NCI-H128 (cell line): ENCODE data around the gene CFAP157.

Experiments used
- DNase-seq: peaks from one replicate; lab custom pipeline; 2025; ENCODE audit not compliant: unreplicated experiment; lab: John Stamatoyannopoulos, UW

The CFAP157 gene

DNA sequence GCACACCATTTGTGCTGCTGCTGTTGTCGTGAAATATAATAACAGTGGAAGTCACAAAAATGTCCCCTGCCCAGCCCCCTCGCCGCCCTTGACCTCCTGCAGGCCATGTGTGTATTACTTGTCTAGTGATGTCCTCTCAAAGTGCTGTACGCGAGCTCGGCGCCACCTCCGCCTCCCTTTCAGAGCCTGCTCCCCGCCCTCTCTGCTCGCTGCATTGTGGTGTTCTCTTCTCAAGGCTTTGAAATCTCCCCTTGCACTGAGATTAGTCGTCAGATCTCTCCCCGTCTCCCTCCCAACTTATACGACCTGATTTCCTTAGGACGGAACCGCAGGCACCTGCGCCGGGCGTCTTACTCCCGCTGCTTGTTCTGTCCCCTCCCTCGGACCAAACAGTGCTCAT lies 14.7 kb upstream of the CFAP157 start:
- no peak for DNase-seq

DNA sequence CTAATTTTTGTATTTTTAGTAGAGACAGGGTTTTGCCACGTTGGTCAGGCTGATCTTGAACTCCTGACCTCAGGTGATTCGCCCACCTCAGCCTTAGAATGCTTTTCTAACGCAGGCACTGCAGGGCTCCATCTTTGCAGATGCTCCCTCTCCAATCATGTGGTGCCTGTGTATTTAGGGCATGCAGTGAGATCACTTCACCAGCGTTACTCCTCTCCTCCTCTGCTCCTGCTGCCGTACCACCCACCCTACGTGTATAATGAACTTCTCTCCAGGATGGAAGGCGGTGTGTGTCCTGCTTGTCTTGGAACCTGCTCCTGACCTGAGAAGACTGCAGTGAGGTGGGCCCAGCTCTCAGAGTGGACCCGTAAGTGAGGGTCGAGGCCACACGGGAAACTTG lies 13.6 kb upstream of the CFAP157 start:
- DNase-seq: no peak

DNA sequence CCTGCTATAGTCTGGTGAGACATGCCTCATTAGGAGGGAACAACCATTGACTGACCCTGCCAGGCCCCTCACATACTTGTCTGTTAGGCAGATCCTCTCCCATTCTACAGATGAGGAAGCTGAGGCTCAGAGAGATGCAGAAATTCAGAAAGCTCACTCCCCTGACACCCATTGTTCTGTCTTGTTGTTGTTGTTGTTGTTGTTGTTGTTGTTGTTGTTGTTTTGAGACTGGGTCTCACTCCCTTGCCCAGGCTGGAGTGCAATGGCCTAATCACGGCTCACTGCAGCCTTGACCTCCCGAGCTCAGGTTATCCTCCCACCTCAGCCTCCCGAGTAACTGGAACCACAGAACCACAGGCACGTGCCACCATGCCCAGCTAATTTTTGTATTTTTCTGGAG lies 13.1 kb upstream of the CFAP157 start:
- no peak for DNase-seq

DNA sequence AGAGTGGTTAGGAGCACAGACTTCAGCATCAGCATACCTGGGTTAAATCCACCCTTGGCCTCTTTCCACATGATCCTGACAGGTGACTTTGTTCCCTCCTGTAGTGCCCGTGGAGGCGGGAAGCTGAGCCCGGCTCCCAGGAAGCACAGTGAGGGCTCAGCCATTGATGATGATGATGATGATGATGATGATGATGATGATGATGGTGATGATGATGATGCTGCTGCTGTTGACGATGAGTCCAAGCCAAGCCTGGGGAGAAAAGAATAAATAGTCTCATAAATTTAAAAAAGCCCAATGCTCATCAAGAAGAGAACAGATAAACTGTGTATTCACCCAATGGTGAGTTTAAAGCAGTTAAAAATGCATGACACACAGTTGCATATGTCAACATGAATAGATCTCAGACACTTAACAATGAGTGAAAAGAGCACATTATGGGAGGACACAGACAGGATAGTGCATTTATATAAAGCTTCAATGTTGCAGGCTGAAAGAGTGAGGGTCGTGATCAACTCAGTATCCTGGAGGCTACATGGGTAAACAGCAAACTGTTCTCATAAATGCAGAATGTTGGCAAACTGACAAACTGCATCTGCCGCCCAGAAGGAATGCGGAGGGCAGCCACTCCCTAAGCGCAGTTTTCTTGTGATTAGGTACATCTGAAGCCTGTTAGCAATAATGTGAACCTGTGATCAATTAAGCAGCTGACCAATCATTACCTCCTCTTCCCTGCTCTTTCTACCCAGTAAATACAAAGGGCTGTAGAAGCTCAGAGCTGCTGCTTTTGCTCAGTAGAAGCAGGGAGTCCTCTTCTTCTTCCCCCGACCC lies 11.7 kb upstream of the CFAP157 start:
- no peak for DNase-seq

DNA sequence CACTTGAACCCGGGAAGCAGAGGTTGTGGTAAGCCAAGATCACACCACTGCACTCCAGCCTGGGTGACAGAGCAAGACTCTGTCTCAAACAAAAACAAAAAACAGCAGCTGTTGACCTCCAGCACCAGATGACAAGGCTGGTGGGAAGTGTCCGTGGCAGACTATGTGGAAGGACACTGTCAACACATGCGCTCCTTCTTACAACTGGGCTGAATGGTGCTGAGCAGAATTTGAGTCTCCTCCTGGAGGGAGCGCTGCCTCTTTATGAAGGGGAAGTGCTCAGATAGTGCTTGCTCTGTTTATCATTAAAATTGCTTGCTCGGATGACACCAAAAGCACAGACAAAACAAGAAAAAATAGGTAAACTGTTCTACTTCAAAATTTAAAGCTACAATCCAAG lies 9.2 kb upstream of the CFAP157 start:
- no peak for DNase-seq

DNA sequence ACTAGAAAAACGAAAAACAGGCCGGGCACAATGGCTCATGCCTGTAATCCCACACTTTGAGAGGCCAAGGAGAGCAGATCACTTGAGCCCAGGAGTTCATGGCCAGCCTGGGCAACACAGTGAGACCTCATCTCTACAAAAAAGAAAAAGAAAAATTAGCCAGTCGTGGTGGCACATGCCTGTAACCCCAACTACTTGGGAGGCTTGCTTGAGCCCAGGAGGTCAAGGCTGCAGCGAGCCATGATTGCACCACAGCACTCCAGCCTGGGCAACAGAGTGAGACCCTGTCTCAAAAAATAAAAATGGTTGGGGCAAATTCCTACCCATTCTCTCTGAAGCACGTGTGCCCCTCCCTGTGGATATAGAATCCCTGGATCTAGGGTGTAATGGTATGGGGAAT lies 8.4 kb upstream of the CFAP157 start:
- no peak for DNase-seq

DNA sequence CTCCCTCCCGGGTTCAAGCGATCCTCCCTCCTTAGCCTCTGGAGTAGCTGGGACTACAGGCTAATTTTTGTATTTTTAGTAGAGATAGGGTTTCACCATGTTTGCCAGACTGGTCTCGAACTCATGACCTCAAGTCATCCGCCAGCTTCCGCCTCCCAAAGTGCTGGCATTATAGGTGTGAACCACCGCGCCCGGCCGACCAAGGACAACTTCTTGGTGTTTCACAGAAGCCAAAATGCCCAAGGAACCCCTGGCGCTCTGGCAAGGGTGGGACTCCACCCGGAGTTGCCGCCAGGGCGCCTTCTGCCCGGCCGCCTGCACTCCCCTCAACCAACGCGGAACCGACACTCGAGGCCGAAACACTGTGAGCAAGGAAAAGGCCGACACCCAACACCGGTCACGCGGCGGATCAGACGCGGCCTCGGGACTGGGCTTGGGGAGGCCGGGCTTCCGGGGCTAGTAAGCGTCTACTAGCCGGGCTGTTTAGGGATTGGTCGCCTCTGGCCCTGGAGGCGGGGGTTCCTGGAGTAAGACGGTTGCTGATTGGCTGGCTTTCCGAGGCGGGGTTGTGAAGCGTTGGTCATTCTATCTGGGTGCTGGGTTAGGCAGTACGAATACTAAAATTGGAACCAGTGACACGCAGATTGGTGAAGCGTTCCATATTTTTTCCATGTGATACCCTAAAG lies 7.7 kb upstream of the CFAP157 start:
- DNase-seq: peak; percentile 43

DNA sequence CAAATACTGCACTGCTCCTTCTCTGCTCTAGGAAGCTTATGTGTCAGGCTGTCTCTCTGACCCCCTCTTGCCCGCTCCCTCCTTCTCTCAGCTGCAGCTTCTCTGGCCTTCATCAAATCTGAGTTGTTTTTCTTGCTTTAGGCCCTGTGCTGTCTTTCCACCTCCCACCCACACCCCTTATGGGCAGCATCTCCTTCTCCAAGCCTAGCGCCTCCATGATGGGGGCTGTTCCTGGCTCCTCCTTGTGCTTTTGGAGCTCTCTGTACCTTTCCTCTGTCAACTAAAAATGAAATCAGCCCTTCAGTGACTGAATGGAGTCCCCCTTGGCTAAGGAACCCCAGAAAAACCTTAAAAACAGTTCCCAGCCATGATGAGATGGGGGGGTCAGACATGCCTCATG lies 6.6 kb upstream of the CFAP157 start:
- DNase-seq: no peak

DNA sequence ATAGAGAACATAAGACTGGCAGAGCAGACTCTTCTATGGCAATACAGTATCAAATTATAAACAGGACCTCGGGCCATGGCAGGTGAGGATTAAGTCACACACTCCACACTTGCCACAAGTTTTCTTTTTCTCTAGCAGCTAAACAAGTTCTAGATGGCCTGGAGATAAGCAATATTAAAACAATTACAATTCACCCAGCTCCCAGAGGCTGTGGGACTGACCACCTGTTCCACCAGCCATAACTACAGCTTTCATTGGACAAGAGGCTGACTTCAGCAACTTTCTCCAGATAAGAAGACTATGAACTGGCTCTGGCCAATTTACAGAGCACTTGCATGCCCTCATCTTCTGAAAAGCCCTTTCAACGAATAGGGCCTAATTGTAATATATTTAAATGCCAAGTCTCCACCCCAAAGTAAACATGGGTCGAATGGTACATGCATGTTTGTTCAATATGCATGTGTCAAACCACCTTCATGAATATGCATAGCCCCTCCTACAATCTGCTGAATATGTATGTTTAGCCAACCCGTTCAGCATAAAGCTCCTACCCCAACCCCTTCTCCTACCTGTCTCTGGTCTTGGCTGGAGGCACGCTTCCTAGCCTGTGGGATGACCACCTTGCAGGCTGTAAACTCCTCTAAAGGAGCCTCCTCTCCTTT lies 6.1 kb upstream of the CFAP157 start:
- no peak for DNase-seq

DNA sequence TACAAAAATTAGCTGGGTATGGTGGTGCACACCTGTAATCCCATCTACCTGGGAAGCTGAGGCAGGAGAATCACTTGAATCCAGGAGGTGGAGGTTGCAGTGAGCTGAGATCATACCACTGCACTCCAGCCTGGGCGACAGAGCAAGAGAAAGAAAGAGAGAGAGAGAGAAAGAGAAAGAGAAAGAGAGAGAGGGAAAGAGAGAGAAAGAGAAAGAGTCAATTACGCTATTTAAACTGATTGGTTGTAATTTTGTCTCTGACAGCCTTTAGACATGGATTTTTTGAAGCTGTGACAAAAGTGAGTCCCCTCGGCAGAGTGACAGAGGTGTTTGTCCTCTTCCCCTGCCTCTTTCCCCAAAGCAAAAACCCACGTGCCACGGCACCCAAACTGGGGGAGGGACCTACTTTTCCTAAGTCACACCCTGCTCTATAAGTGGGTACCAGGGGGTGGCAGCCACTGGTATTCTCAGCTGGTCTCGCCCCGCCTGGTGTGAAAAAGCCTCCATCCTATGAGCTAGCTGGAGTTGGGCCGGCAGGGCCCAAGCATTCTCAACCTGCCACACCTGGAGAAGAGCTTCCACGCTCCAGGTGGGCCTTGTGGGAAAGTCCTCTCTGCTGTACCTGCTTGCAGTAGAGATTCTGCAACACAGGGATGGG lies 3.4 kb upstream of the CFAP157 start:
- no peak for DNase-seq

DNA sequence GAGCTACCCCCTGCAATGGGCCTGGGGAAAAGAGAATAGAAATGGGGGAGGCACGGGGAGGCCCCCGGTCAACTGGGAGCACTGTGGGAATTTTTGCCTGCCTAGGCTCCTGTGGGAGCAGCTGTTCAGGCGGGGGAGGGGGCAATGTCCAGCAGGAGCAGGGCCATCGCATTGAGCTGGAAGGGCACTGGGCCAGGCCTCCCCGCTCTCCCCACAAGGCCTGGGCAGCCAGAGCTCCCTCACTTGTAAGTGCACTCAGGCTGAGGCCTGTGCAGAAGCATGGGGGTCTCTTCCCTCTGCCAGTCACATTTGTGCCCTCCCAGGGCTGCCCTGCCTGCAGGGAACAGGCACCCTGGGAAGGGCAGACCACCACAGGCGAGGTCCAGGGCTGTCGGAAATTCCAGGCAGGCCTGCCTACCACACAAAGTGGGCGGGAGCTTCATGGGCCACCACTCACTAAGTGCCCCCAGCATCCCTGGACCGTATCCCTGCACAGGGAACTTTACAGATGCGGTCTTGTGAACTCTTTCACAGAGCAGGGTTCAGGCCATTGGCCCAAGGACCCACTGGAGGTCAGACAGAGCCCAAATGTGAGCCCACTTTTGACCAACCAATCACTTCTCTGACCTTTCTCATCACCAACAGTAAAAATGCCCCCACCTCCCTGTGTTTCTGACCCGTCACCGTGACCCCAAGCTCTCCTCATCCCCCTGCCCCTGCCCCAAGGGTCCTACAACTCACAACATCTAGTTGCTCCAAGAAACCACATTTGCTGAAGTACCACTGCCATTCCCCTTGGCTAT lies 1.0 kb upstream of the CFAP157 start:
- DNase-seq: no peak

DNA sequence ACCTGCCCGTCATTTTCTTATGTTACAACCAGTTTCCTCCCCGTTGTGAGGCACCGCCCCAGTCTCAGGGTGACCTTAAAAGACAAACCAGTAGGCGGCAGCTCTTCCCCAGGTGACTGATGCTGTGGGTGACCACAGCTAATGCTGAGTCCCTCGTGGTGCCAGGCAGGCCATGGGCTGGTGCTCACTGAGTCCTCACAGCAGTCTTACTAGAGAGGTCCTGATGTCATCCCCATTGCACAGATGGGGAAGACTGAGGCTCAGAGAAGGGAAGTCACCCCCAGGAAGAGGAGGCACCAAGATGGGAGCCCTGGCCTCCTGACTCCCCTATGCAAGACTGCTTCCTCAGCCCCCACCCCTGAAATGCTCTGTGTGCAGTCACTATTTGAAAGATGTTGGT lies 978 bp downstream of the CFAP157 start:
- no peak for DNase-seq

DNA sequence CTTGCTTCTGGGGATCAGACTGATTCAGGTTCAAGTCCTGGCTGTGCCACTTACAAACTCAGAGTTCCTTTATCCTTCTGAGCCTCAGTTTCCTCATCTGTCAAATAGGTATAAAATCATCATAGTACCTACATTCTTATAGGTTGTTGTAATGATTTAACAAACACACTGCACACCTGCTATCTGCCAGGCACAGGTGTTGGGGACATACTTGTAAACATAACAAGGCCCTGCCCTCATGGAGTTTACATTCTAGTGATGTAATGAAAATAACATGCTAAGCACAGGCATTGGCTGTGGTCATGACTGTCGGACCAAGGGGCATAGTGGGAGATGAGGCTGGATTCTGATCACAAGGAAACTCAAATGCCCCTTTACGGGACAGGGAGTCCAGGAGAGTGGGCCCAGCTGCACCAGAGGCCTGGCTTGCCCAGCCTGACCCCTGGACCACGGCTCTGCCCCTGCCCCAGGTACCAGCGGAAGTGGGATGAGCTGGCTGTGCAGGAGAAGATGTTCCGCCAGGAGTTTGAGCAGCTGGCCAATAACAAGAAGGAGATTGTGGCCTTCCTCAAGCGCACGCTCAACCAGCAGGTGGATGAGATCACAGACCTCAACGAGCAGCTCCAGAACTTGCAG lies 2.3 kb downstream of the CFAP157 start:
- no peak for DNase-seq

DNA sequence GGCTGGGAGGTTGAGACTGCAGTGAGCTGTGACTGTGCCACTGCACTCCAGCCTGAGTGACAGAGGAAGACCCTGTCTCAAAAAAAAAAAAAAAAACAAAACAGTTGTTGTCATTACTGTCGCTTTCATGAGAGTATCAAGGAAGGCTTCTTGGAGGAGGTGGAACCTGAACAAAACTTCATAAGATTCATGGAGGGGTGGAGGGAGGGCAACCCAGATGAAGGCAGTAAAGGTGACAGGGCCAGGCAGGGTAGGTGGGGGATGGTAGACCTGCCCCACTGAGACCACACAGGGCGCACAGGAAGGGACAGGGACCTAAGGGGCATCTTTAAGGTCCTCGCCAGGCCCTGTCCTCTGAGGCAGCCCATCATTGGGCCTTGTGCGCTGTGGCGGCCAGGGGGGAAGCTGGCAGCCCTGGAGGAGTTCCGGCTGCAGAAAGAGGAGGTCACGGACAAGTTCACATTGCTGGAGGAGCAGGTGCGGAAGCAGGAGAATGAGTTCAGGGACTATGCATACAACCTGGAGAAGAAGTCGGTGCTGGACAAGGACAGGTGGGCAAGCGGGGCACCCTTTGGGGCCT lies 3.5 kb downstream of the CFAP157 start:
- no peak for DNase-seq

DNA sequence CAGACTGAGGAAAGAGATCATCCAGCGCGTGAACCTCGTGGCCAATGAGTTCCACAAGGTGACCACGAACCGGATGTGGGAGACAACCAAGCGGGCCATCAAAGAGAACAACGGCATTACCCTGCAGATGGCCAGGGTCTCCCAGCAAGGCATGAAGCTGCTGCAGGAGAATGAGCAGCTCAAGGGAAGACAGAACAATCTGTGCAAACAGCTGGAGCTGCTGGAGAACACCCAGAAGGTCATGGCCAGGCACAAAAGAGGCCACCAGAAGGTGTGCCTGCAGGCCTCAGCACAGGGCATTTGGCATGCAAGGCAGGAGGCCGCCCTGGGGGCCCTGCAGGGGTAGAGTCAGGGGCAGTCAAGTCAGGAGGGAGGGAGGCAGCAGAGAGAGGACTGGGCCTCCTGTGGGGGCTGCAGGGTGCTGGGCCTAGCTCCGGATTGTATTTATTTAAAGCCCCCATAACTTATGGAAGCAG lies 4.5 kb downstream of the CFAP157 start:
- no peak for DNase-seq

DNA sequence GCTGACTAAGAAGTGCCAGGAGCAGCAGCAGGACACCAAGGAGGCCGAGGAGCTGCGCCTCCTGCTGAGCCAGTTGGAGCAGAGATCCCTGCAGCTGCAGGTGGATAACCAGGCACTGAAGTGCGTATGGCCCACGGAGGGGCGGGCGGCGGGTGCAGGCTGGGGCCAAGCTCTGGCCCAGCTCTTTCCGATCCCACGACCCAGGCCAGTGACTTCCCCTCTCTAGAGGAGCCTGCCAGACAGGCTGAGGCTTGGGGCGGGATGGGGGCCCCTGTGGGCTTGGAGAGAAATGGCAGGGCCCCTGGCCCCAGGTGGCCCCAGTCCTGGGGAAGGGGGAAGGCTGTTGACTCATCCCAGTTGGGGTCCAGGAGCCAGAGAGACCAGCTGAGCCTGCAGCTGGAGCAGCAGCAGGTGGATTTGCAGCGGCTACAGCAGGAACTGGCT lies 5.1 kb downstream of the CFAP157 start:
- no peak for DNase-seq

DNA sequence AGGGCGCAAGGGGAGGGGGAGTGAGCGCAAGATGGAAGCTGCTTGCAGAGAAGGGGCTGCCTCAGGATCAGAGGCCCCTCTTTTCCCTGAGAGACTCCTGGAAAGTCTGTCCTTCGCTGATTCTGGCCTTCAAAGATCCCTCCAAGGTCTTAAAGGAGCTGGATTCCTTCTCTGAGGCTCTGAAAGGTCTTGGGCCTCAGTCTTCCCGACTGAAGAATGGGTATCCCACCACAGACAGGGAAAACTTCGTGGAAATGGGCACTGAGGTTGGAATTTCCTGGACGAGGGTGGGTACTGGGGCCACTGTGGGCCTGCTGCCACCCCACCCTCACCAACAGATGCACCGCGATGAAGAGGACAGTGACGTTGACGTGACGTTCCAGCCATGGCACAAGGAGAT lies 5.6 kb downstream of the CFAP157 start:
- DNase-seq: no peak

DNA sequence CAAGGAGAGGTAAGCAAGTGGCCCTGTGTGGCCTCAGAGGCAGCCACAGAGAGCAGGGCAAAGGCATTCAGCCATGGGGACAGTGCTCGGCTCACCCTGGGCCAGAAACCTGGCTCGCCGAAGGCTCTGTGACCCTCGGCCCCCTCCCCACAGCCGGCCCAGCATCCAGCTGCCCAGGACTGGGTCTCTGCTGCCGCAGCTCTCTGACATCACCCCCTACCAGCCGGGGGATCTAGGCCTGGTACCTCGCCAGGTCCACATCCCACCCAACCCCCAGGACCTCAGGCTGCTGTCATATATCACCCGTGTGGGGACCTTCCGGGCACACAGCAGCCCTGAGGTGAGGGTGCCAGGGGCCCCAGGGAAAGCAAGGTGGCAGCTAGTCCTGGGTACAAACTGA lies 6.1 kb downstream of the CFAP157 start:
- DNase-seq: no peak

DNA sequence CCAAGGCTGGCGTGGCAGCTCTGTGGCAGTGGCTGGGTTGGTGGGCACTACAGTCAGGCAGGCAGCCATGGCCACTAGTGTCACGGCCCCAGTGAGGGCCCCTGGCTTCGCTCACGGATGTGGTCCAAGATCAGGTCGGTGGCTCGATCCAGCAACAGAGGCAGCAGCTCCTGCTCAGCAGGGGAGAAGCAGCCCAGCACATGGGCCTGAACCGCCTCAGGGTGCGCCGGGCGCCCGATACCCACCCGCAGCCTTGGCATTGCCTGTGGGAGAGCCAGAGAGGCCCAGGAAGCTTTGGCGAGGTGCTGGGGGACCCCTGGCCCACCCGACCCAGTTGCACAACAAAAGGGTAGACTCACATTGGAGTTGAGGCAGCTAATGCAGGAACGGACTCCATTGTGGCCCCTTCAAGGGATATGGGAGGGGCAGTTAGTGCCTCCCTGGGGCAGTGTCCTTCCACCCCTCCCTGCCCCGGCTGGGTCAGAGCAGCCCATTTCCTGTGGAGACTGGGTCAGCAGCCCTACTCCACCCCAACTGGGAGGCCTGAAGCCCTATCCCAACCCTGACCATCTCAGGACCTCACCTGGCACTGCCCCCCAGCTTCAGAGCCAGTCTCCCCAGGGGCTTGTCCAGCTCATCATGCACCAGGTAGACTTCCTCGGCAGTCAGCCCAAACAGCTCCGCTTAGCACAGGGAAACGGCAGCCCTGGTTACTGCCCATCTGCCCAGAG lies 7.4 kb downstream of the CFAP157 start:
- DNase-seq: no peak
